Measurements from ENCODE around the gene WWOX.

DNA sequence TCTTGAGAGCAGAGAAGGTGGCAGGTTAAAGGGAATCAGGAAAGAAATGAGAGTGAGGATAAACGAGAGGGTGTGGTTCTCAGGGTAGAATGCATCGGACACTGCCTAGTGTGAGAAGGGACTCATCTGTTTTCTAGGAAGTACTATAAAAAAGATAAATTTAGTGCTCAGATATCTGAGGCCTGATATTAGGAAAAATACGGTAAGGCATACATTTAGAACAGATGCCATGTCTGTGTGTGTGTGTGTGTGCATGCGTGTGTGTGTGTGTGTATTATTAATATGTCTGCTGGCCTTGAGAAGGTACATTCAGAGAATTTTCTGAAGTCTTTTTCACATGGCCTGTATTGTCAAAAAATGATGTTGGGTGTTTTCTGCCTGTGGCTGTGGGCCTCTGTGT is 1086.3 kb downstream of the WWOX start:
- TF ChIP-seq, protein P1, sequence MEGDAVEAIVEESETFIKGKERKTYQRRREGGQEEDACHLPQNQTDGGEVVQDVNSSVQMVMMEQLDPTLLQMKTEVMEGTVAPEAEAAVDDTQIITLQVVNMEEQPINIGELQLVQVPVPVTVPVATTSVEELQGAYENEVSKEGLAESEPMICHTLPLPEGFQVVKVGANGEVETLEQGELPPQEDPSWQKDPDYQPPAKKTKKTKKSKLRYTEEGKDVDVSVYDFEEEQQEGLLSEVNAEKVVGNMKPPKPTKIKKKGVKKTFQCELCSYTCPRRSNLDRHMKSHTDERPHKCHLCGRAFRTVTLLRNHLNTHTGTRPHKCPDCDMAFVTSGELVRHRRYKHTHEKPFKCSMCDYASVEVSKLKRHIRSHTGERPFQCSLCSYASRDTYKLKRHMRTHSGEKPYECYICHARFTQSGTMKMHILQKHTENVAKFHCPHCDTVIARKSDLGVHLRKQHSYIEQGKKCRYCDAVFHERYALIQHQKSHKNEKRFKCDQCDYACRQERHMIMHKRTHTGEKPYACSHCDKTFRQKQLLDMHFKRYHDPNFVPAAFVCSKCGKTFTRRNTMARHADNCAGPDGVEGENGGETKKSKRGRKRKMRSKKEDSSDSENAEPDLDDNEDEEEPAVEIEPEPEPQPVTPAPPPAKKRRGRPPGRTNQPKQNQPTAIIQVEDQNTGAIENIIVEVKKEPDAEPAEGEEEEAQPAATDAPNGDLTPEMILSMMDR (IDR thresholded peaks at IDR 0.05) = no peak
- no peak for TF ChIP-seq POLR2A (IDR thresholded peaks at IDR 0.05)
- TF ChIP-seq POLR2AphosphoS5 (IDR thresholded peaks at IDR 0.05) = no peak

Data from gastroesophageal sphincter (tissue), 3 donors.